ENCODE data around the gene ATP8B4.

Gene ATP8B4

GRCh38 chr15:49890689-49891088, 228.3 kb downstream of the ATP8B4 start:
- DNase-seq = no peak

- no peak for DNase-seq
Measured at GRCh38 chr15:49889536-49889935, 229.5 kb downstream of the ATP8B4 start.

GRCh38 chr15:49888734-49889133, 230.3 kb downstream of the ATP8B4 start:
- no peak for DNase-seq

GRCh38 chr15:49888323-49888693, 230.7 kb downstream of the ATP8B4 start:
- DNase-seq = no peak

GRCh38 chr15:49887659-49888322, 231.2 kb downstream of the ATP8B4 start:
- DNase-seq = no peak

GRCh38 chr15:49883121-49883520, 235.9 kb downstream of the ATP8B4 start:
- DNase-seq = no peak

GRCh38 chr15:49881866-49882265, 237.2 kb downstream of the ATP8B4 start:
- no peak for DNase-seq

GRCh38 chr15:49881433-49881832, 237.6 kb downstream of the ATP8B4 start:
- no peak for DNase-seq

- DNase-seq = no peak
Measured at GRCh38 chr15:49877873-49878521, 241.0 kb downstream of the ATP8B4 start.

GRCh38 chr15:49877117-49877872, 241.7 kb downstream of the ATP8B4 start:
- no peak for DNase-seq

- no peak for DNase-seq
Measured at GRCh38 chr15:49876401-49877038, 242.5 kb downstream of the ATP8B4 start.

GRCh38 chr15:49875392-49875791, 243.6 kb downstream of the ATP8B4 start:
- no peak for DNase-seq

- no peak for DNase-seq
Measured at GRCh38 chr15:49870472-49870871, 248.6 kb downstream of the ATP8B4 start.

GRCh38 chr15:49868348-49868747, 250.7 kb downstream of the ATP8B4 start:
- DNase-seq = no peak

GRCh38 chr15:49865925-49866757, 252.9 kb downstream of the ATP8B4 start:
- DNase-seq = no peak

- no peak for DNase-seq
Measured at GRCh38 chr15:49864251-49864650, 254.8 kb downstream of the ATP8B4 start.

GRCh38 chr15:49863431-49864224, 255.4 kb downstream of the ATP8B4 start:
- peak; percentile 88 for DNase-seq

GRCh38 chr15:49860101-49860500, 258.9 kb downstream of the ATP8B4 start:
- peak; percentile 44 for DNase-seq

- no peak for DNase-seq
Measured at GRCh38 chr15:49857496-49858475, 261.2 kb downstream of the ATP8B4 start.

Data from fibroblast of skin of scalp (primary cell).